Bronchial epithelial cell (primary cell): Measurements from ENCODE around the gene SLC16A3. TPM values are rescaled to one million over a fixed set of nuclear protein-coding genes. Genes with fewer than 3 reads are reported as not detected.

ENCODE experiments used
- DNase-seq: peaks from one replicate; pipeline ENCODE4 v3.0.0-alpha.2; 2010; ENCODE audit warnings: low read depth
- FAIRE-seq: peaks from 2 replicates; lab custom pipeline; 2011; peaks lifted over from hg19 to GRCh38; lab: Jason Lieb, UNC
- H3K27me3 ChIP-seq: 2 replicates; pipeline ENCODE4 v1.5.1; 2011; ENCODE audit warnings: low read length; ENCODE audit not compliant: control insufficient read depth, insufficient read depth
- H3K36me3 ChIP-seq: 2 replicates; pipeline ENCODE4 v1.5.1; 2011; ENCODE audit warnings: low read length; ENCODE audit not compliant: control insufficient read depth, insufficient read depth
- H3K4me3 ChIP-seq: 2 replicates; pipeline ENCODE4 v1.5.1; 2011; ENCODE audit warnings: mild to moderate bottlenecking, low read depth, low read length, control low read depth
- total RNA-seq: library from RNA; depleted of rRNA; stranded (reverse); fragments of >200 nt; gene quantifications from 2 replicates; pipeline ENCODE4 v1.2.1, GENCODE V29; 2014
- TF ChIP-seq, protein P1 (sequence below): IDR thresholded peaks from 2 replicates; pipeline ENCODE4 v1.5.1; 2011; ENCODE audit warnings: mild to moderate bottlenecking, moderate library complexity, low read length, control low read depth, inconsistent platforms; ENCODE audit not compliant: insufficient read depth, severe bottlenecking

The SLC16A3 gene
- total RNA-seq, 1 donor from 2014 or later = 162 TPM

DNA sequence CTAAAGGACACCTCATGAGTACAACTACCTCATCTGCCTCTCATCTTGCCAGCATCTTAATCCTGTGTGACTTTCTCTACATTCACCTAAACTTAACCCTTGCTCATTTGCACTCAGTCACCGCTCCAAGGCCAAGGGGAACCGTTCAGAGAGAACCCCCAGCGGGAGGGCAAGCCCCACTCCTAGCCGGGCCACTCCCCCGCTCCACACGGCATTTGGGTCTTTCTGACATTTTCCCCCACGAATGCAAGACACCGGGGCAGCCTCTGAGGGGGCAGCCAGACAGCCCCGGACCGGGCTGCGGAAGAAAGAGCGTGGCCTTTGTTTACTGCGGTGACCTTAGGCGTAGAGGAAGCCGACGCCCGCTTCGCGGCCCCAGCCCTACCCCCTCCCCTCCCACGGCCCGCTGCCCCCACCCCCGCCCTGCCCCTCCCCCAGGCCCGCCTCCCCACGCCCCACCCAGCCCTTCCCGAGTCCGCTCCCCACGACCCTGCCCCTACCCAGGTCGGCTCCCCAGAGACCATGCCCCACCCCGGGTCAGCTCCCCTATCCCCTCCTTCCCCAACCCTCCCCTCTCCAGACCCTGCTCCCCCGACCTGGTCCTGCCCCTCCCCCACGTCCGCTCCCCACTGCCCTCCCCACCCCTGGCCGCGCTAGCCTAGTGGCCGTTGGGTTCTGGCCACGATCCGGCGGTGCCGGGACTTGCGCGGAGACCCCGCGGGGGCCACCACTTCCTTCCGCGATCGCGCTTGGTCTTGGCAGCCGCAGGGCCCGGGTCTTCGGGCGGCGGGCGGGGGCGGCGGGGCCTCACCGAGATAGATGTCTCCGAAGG is 43.9 kb downstream of the SLC16A3 start:
- Histone ChIP-seq H3K27me3 (no peaks in the 10 kb centered on the region), H3K36me3 (peaks cover 11% of the 10 kb centered on the region), H3K4me3 (peak overlapping the region; percentile 84)
- TF ChIP-seq, protein P1, sequence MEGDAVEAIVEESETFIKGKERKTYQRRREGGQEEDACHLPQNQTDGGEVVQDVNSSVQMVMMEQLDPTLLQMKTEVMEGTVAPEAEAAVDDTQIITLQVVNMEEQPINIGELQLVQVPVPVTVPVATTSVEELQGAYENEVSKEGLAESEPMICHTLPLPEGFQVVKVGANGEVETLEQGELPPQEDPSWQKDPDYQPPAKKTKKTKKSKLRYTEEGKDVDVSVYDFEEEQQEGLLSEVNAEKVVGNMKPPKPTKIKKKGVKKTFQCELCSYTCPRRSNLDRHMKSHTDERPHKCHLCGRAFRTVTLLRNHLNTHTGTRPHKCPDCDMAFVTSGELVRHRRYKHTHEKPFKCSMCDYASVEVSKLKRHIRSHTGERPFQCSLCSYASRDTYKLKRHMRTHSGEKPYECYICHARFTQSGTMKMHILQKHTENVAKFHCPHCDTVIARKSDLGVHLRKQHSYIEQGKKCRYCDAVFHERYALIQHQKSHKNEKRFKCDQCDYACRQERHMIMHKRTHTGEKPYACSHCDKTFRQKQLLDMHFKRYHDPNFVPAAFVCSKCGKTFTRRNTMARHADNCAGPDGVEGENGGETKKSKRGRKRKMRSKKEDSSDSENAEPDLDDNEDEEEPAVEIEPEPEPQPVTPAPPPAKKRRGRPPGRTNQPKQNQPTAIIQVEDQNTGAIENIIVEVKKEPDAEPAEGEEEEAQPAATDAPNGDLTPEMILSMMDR = no peak
- FAIRE-seq (no peak), DNase-seq (no peak)

DNA sequence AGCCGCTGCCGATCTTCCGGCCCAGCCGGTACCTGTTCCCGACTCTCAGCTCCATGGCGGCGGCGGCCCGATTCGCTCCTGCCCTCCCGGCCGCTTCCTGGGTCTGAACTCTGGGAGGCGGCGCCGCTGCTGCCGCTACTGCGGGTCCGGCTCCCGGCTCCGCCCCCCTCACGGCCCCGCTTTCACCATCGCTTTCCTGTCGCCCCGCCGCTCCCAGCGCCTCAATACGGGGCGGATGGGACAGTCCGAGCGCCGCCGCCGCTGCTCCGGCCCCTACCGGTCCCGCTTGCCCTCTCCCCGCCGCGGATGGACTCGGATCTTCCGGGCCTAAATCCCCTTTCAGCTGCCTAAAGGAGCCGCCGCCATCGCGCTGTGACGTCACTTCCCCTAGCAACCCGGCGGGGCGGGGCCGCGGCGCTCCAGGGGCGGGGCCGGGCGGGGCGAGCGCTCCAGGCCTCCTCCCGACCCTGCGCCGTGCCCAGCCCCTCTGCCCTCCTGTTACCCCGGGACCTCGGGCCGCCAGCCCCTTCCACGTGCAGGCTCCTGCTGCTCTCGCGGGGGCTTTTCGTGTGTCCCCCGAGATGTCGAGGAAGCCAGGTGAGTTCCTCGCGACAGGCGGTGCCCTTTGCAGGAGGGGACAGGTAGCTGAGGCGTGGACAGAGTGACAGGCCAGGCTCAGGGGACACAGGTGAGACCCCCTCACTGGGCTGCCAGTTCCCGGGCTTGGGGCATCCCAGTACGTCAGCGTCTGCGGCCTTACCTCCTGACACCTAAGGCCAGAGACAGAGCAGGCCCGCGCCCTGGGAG is 44.7 kb downstream of the SLC16A3 start, which contains the start of gene CSNK1D:
CSNK1D (minus strand) TSS at position 374 of the 807 bp plus-strand sequence; CDS start at position 55, 319 bp downstream.
- H3K4me3 ChIP-seq = peak within 1 kb of the TSS; percentile 84
- H3K36me3 ChIP-seq = peaks cover 9% of the 10 kb centered on the region
- DNase-seq (peak; percentile 55), FAIRE-seq (no peak)
- TF ChIP-seq, protein P1 = no peak
- no peaks in the 10 kb centered on the region for H3K27me3 ChIP-seq

DNA sequence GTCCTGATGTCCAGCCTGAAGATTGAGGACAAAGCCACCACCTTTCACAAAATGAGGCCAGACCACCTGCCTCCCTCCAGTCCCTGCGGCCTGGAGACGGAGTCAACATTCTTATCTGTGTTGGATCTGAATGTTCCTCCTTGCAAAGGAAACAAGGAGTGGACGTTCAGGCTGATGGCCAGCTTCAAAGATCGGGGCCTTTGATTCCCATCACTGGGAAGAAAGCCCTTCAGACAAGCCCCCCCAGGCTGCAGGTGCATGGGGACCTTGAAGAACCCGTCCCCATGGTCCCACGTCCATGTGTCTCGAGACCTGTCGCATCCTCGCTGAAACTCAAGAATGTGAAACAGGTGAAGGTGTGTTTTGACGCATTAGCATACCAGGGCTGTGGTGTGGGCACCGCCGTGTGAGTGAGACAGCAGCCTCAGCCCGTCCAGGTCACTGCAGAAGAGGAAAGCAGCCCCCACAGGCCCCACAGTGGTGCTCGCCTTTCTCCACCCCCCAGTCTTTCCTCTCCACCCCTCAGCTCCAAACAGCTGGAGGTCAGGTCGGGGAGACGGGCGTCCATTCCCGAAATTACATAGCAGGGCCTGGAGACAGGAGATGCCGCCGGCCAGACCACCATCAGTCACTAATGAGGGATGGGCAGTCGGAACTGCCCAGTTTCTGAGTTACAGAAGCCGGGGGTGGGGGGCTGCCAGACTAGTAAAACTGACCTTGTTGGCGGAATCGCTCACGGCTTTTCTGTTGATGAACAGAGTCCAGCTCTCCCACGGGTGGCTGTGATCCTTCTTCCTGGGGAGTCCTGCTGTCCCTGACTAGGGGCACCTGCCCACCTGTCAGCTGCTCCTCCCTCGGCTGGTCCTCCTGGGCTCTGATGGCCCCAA is 45.5 kb downstream of the SLC16A3 start:
- TF ChIP-seq, protein P1 = no peak
- peak overlapping the region; percentile 84 for H3K4me3 ChIP-seq

DNA sequence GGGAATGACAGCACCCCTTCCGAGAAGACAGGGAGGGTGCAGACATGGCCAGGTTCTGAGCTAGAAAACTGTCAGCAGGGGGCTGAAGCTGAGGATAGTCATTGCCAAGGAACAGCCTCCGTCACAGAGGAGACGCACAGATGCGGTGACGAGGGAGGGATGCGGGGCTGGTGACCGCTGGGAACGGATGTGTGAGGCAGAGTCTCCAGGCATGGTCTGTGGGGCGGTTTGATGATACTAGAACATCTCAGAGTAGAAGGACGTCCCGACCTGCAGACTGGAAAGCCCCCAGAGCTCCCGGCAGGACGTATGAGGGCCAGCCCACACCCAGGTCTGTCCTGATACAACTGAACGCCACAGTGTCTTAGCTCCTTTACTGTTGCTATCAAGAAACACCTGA is 46.5 kb downstream of the SLC16A3 start:
- Histone ChIP-seq H3K36me3 (peaks cover 9% of the 10 kb centered on the region), H3K4me3 (no peak overlapping the region), H3K27me3 (no peaks in the 10 kb centered on the region)
- no peak for DNase-seq
- no peak for FAIRE-seq
- TF ChIP-seq, protein P1 = no peak

More for the DNA sequence above, 45.5 kb downstream of the SLC16A3 start:
- DNase-seq (no peak), FAIRE-seq (no peak)
- Histone ChIP-seq H3K36me3 (peaks cover 9% of the 10 kb centered on the region), H3K27me3 (no peaks in the 10 kb centered on the region)

DNA sequence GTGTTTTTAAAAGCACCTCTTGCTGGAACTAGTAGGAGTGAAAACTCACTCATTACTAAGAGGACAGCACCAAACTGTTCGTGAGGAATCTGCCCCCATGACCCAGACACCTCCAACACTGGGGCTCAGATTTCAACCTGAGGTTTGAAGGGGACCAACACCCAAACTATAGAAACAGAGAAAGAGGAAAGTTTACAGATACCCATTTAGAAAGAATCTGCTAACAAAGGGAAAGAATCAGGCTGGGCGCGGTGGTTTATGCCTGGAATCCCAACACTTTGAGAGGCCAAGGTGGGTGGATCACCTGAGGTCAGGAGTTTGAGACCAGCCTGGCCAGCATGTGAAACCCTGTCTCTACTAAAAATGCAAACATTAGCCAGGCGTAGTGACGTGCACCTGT is 48.1 kb downstream of the SLC16A3 start:
- no peaks in the 10 kb centered on the region for H3K27me3 ChIP-seq
- TF ChIP-seq, protein P1 = no peak
- H3K36me3 ChIP-seq = no peaks in the 10 kb centered on the region
- H3K4me3 ChIP-seq = no peak overlapping the region
- DNase-seq = no peak
- FAIRE-seq = no peak
